Prostate gland (tissue), 1 donor: ENCODE results near the gene COL2A1.

Experiments used
- POLR2A ChIP-seq: fragments of 450-650 bp; IDR thresholded peaks from one replicate; pipeline ENCODE4 v1.6.1; 2016; ENCODE audit warnings: antibody characterized with exemption, mild to moderate bottlenecking
- POLR2AphosphoS5 ChIP-seq: sonication (generic); formaldehyde crosslinking; IDR thresholded peaks from one replicate; pipeline ENCODE4 v1.6.1; 2017; ENCODE audit warnings: antibody characterized with exemption

DNA sequence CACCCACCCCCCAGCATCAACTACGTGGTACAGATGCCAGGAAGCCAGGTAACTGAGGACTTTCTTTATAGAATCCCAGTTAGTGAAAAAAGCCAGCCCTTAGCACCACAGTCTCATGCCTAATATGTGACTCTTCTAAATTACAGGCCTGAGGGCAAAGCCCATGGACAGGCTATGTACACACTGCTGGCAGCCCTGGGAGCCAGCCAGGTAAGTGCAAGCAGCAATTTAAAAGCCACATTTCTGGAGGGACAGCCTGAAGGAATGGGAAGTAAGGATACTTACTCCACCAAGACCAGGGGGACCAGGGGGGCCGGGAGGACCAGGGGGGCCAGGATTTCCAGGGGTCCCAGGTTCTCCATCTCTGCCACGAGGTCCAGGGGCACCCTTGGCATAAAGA is 7.0 kb downstream of the COL2A1 start:
- TF ChIP-seq POLR2A (no peak), POLR2AphosphoS5 (peak; percentile 10)
